ENCODE measurements around the gene CACNA2D3.

Gene CACNA2D3

GRCh38 chr3:54294214-54294613 is 171.9 kb downstream of the CACNA2D3 start:
- no peak for DNase-seq

- no peak for DNase-seq
Observed at GRCh38 chr3:54296531-54296930, 174.2 kb downstream of the CACNA2D3 start.

- no peak for DNase-seq
Observed at GRCh38 chr3:54299169-54299935, 177.0 kb downstream of the CACNA2D3 start.

DNA sequence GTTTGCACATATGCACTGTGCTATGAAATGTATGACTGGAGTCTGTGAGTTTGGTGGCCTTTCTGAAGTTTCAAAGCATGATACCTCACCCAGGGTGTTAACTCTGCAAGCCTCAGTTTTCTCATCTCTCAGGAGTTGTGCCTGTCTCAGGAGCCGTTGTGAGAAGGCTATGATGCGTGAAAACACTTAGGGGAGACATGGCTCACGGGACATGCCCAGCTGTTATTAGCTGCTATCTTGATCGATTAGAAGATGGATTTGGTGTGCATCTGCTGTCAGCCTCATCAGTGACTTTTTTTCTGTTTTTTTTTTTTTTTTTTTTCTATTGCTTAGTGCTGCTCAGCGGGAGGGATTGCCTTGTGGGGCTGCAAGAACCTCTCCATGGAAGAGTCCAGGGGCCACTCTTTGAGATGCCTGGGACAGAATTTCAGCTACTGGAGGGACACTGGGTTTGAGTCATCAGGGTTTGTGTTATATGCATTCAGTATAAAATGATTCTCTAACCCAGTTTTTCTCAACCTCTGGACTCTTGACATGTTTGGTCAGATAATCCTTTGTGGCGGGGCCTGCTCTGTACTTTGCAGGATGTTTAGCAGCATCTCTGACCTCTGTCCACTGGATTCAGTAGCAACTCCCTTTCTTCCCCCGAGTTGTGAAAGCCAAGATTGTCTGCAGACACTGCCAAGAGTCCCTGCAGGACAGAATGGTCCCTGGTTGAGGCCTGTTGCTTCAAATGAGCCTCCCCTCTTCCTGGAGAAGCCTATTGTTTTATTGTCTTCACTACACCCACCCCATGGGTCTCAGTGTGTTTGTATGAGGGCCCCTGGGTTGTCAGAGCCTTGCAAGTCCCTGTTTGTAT is 181.4 kb downstream of the CACNA2D3 start:
- DNase-seq: no peak

DNA sequence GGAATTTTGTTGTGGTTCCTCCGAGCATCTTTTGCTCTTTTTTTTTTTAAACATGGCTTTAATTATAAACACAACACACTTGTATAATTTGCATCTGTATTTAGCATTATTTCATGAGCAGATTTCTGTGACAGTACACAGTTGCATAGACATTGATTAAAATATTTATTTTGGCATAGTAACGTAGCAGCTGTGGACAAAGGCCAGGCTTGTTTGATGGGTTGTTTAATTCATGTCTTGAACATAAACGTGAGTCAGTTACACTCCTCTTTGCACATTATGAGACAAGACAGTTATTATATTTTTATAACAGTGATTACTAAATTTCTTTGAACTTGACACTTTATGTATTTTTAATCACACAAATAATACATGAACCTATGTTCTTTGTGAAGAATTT is 182.5 kb downstream of the CACNA2D3 start:
- DNase-seq: no peak

DNA sequence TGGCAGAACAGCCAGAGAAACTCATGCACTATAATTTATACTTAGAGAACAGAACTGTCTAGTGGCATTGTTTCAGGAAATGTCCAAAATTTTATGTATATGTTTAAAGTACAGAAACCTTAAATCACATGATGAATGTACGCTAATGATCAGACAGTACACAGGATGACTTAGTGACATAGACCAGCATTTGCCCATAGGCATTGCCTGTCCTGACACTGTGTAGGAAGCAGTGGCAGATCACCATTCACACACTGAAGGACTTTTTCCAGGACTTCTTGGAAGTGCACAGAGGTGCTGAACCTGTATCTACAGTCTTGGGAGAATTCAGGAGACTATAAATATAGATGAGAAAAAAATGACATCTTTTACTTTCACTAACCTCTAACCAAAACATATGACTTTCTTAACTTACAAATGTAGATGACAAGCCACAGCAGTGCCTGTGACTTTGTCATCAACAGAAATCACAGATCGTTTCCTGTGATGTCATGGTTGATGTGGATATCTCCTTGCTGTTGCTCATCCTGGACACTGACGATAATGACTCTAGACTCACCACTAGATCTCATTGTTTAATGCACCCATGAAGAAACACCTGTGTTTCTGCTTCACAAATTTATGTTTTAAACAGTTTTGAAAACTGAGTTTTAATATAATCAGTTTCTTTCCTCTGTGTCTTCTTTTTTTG is 183.2 kb downstream of the CACNA2D3 start:
- DNase-seq: no peak

DNA sequence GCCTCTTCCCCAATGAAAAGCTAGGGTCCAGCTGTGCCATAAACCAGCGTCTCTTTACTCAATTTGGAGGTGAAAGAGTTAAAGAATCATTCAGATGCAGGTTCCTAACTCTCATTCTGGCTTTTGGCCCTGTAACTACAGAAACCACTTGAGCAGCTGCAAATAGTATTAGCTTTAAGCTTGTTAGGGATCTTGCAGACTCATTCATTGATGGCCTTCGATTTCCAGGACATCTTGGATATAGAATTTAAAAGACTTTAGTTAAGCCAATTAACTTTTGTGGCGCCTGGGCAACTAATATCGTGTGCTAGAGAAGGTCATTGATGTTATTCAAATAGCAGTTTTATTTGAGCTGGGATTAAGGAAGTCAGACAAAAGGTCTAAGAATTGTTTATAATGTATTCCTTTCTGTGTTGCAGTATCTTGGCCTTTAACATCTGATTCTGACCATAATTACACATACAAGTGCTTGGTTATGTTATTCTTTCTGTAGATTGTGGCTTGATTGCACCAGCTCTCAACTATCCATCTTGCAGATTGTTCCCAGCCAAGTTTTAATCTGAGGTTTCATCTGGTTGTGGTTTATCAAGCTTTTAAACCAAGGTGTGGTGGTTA is 185.3 kb downstream of the CACNA2D3 start:
- DNase-seq: no peak

DNA sequence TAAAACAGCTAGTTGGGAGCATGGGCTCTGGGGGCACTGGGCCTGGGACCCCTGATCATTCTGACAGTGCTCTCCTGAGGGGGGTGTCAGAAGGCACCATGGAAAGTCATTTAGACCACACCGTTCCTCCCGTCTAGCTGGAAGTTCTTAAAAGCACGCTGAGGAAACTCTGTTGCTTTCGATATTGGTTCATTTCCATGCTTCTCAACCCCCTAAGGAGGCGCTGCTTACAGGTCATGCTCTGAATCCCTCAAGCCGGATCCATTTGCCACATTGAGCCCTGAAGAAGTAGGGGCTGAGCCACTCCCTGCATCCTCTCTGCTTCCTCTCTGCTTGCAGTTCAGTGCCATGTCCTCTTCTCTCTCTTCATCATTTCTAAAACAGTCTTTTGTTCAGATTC is 187.2 kb downstream of the CACNA2D3 start:
- DNase-seq: no peak

DNA sequence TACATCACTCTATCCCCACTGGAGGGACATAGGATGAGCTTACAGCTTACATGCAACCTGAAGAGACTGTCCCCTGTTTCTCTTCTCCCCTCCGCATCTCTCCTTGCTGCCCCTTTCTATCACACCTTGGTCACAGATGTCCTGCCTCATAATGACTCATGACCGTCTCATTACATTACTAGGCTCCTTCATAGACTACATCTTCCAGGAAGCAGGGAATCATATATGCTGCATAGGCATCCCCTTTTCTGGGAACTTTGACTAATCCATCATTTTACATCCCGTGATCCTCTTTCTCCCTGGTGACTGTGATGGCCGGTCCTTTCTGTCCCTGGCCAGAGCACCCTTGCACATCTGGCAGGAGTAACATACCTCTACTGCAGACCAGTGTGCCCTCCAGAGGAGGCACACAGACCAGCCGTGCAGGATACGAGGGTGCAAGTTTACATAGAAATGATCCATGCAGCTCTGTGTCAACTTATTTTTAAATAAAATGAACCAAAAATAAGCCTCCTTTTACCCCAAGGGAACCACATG is 188.9 kb downstream of the CACNA2D3 start:
- no peak for DNase-seq

GRCh38 chr3:54312156-54312899 is 190.0 kb downstream of the CACNA2D3 start:
- no peak for DNase-seq

DNA sequence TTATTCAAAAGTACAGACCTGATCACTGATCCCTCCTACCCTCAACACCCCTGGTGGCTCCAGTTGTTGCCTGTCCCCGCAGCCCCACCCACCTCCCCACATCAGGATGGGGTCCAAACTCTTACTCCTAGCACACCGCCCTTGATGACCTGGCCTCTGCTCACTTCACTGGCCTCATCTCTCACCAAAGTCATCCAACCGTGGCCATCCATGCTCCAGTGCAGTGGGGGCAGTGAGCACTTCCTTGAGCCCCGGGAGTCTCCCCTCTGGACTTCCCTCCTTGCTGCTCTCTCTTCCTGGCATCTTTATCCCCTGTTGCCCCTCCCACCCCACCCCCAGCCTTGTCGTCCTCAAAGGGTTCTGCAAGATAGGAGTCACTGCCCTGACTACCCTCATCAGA is 191.1 kb downstream of the CACNA2D3 start:
- no peak for DNase-seq

- no peak for DNase-seq
Observed at GRCh38 chr3:54321520-54321919, 199.2 kb downstream of the CACNA2D3 start.

DNA sequence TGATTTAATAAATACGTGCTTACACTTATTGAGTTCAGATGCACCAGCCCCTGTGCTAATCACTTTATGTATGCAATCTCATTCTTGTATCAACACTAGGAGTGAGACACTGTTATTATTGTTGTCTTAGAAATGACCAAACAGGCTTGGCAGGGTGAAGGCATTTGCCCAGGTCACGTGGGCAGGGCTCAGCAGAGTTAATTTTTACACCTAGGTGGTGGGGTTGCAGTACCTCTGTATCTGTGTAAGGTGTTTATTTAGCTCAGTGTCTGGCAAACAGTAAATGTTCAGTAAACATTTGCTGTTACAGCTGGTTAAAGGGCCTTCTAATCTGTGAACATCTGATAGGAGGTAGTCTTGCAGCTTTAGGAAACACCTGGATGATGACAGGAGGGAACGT is 200.0 kb downstream of the CACNA2D3 start:
- DNase-seq: no peak

DNA sequence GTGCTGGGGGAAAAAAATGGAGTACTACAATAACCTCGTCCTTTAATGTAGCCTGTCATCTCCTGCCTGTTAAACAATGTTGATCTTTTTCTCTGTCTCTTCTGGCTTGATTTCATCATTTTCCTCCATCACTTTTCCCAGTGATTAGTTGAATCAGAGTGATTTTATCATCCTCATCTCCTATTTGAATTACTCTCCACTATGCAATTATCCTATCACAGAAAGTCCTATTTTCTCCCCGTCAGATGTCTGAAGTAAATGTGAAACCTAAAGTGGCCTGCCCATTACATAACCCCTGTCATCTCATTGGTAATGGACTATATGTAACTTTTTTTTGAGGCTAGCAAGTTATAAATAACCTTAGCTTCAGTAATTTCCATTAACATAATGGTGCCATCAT is 201.8 kb downstream of the CACNA2D3 start:
- no peak for DNase-seq

DNA sequence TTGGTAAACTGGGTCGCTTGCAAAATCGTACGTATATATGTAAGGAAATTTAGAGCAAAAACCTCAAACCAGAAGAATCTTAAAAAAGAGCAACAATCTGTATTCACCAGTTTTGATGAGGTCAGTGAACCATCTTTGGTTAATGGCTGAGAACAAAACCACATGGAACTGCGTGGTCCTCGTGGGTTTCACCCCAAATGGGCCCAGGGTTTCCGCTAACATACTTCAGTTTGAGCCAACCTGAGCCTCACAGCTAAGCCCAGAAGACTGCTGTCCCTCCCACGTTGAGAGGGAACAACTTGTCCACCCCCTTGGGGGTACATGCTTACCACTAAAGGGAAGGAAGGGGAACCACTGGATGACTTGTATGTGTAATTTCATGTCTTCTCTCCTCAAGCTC is 204.6 kb downstream of the CACNA2D3 start:
- no peak for DNase-seq

DNA sequence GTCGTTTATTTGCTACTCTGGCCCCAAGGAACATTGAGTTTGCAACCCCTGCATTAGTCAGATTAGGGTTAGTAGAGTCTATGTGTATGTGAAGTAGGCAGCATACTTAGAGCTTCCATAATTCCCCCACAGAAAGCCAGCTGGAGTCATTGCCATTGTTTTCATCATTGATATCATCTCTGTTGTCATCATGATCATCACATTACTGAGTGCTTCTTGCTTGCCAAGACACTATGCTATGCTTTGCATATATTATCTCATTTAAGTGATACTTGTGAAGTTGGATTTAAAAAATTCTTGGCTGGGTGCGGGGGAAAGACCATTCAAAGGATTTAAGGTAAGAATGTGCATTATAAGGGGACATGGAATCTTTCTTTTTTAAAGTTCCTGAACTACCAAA is 209.0 kb downstream of the CACNA2D3 start:
- no peak for DNase-seq

DNA sequence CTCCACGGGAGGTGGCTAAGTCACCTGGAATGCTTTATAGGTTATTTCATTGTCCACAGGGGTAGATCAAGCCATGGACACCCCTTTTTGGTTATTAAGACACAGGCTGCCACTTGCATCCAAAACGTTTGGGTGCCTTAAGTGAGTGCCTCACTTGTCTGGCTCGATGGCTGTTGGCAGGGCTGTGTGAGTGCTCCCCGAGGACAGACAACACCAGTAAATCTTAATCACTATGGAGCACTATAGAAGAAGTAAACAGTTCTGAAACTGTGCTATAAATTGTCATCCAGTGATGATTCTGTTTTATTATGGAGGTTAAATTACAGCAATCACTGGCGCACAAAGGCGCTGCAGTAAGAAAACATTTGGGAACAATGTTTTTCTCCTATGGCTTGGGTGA is 215.5 kb downstream of the CACNA2D3 start:
- DNase-seq: no peak

- DNase-seq: no peak
Observed at GRCh38 chr3:54339608-54340007, 217.3 kb downstream of the CACNA2D3 start.

DNA sequence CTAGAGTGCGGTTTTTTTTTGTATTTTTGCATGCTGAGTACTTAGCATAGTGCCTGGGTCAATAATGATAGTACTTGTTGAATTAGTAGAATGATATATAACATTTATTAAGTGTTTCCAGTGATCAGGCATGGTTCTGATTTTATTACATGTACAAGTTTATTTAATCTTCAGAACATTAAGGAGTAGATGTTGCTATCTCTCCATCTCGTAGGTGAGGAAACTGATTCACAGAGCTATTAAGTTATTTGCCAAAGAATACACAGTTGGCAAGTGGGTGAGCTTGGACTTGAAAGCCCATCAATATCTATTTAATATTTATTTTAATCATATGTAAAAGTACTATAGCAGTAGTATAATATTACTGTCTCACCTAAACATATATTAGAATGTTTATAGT is 219.5 kb downstream of the CACNA2D3 start:
- DNase-seq: no peak

- no peak for DNase-seq
Observed at GRCh38 chr3:54342676-54343075, 220.3 kb downstream of the CACNA2D3 start.

GRCh38 chr3:54343495-54343894 is 221.1 kb downstream of the CACNA2D3 start:
- no peak for DNase-seq

DNA sequence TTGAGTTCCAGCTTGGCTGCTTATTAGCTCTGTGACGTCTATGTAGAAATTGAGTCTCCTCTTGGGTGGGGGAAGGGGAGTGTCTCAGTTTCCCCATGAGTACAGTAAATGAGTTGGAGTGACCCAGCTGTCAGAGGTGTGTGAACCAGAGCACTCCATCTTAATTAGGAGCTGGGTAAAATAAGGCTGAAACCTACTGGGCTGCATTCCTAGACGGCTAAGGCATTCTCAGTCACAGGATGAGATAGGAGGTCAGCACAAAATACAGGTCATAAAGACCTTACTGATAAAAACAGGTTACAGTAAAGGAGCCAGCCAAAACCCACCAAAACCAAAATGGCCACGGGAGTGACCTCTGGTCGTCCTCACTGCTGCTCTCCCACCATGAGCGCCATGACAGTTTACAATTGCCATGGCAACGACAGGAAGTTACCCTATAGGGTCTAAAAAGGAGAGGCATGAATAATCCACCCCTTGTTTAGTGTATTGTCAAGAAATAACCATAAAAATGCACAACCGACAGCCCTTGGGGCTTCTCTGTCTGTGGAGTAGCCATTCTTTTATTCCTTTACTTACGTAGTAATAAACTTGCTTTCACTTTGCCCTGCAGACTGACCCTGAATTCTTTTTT is 222.4 kb downstream of the CACNA2D3 start:
- DNase-seq: no peak
